Neural progenitor cell (in vitro differentiated cells): ENCODE measurements around the gene IQSEC3. TPM values are rescaled to one million over a fixed set of nuclear protein-coding genes. Genes with fewer than 3 reads are reported as not detected.
"Not testable (repeated sequence)": the region's sequence is repeated elsewhere in the genome, so short reads cannot be mapped to it uniquely, and the experiment has no call there.

Experiments
- DNase-seq: peaks from one replicate; pipeline ENCODE4 v3.0.0-alpha.2; 2016; ENCODE audit warnings: low spot score
- H2AFZ ChIP-seq: fragments of 200-600 bp; sonication (generic); replicated peaks from 2 replicates; pipeline ENCODE4 v1.6.1; 2016; ENCODE audit warnings: antibody characterized with exemption
- H3F3A ChIP-seq: fragments of 200-600 bp; sonication (generic); 2 replicates; pipeline ENCODE4 v1.6.1; 2016; ENCODE audit warnings: antibody characterized with exemption, low read depth
- H3K27ac ChIP-seq: fragments of 200-600 bp; sonication (generic); 2 replicates; pipeline ENCODE4 v1.5.1; 2016; ENCODE audit warnings: mild to moderate bottlenecking
- H3K27me3 ChIP-seq: fragments of 200-600 bp; sonication (generic); 2 replicates; pipeline ENCODE4 v1.6.1; 2016; ENCODE audit warnings: mild to moderate bottlenecking, moderate library complexity
- H3K36me3 ChIP-seq: fragments of 200-600 bp; sonication (generic); 2 replicates; pipeline ENCODE4 v1.5.1; 2016
- H3K4me1 ChIP-seq: fragments of 200-600 bp; sonication (generic); 2 replicates; pipeline ENCODE4 v1.6.1; 2016; ENCODE audit warnings: mixed run types
- H3K4me2 ChIP-seq: fragments of 200-600 bp; sonication (generic); 2 replicates; pipeline ENCODE4 v1.6.1; 2016
- H3K4me3 ChIP-seq: fragments of 200-600 bp; sonication (generic); 2 replicates; pipeline ENCODE4 v1.5.1; 2016
- H3K79me2 ChIP-seq: fragments of 200-600 bp; sonication (generic); 2 replicates; pipeline ENCODE4 v1.6.1; 2016; ENCODE audit warnings: low read depth
- H3K9ac ChIP-seq: fragments of 200-600 bp; sonication (generic); 2 replicates; pipeline ENCODE4 v1.6.1; 2016
- H3K9me3 ChIP-seq: fragments of 200-600 bp; sonication (generic); 2 replicates; pipeline ENCODE4 v1.5.1; 2016; ENCODE audit warnings: low read depth
- H4K20me1 ChIP-seq: fragments of 200-600 bp; sonication (generic); 2 replicates; pipeline ENCODE4 v1.6.1; 2016; ENCODE audit warnings: low read depth
- H3K27ac Mint-ChIP-seq: 3 replicates; pipeline ENCODE4 v1.8.0; 2021; ENCODE audit warnings: mixed read lengths
- H3K27me3 Mint-ChIP-seq: 2 replicates; pipeline ENCODE4 v1.8.0; 2022; ENCODE audit warnings: low read depth, mild to moderate bottlenecking, inconsistent platforms, moderate library complexity, mixed read lengths; ENCODE audit not compliant: insufficient read depth
- H3K36me3 Mint-ChIP-seq: 3 replicates; pipeline ENCODE4 v1.8.0; 2021; ENCODE audit warnings: mixed read lengths
- H3K4me1 Mint-ChIP-seq: 3 replicates; pipeline ENCODE4 v1.8.0; 2021; ENCODE audit warnings: mixed read lengths
- H3K4me3 Mint-ChIP-seq: 3 replicates; pipeline ENCODE4 v1.8.0; 2021; ENCODE audit warnings: mild to moderate bottlenecking, moderate library complexity, mixed read lengths
- H3K9me3 Mint-ChIP-seq: 3 replicates; pipeline ENCODE4 v1.8.0; 2020; ENCODE audit warnings: mixed read lengths
- CTCF ChIP-seq: fragments of 200-600 bp; sonication (generic); IDR thresholded peaks from 2 replicates; pipeline ENCODE4 v1.5.1; 2017; ENCODE audit warnings: antibody characterized with exemption, mild to moderate bottlenecking
- EZH2 ChIP-seq: fragments of 200-600 bp; sonication (generic); IDR thresholded peaks from 2 replicates; pipeline ENCODE4 v1.6.1; 2017; ENCODE audit warnings: antibody characterized with exemption, mild to moderate bottlenecking, moderate library complexity
- EZH2phosphoT487 ChIP-seq: fragments of 200-600 bp; sonication (generic); IDR thresholded peaks from 2 replicates; pipeline ENCODE4 v1.6.1; 2017; ENCODE audit warnings: antibody characterized with exemption
- total RNA-seq: library from RNA; depleted of rRNA; stranded (reverse); fragments of >200 nt; gene quantifications from 2 replicates; pipeline ENCODE4 v1.2.3, GENCODE V29; 2015; ENCODE audit warnings: low replicate concordance

IQSEC3 gene
- total RNA-seq, 1 donor from 2014 or later: 0.09 TPM

GRCh38 chr12:56683-57346 lies 9.8 kb upstream of the IQSEC3 start:
- peaks cover 34% of the 10 kb centered on the region for H3K27me3 Mint-ChIP-seq
- H3K27ac ChIP-seq: no peak overlapping the region
- H3K9me3 ChIP-seq: peaks cover 5% of the 10 kb centered on the region
- H3K4me1 Mint-ChIP-seq: peaks cover 20% of the 10 kb centered on the region
- H3K36me3 ChIP-seq: no peaks in the 10 kb centered on the region
- no peak overlapping the region for H3K9ac ChIP-seq
- no peaks in the 10 kb centered on the region for H3K79me2 ChIP-seq
- H4K20me1 ChIP-seq: no peaks in the 10 kb centered on the region
- no peak overlapping the region for H3K4me2 ChIP-seq
- H3K27me3 ChIP-seq: peaks cover 27% of the 10 kb centered on the region
- H3K27ac Mint-ChIP-seq: no peak overlapping the region
- no peaks in the 10 kb centered on the region for H3K36me3 Mint-ChIP-seq
- peaks cover 12% of the 10 kb centered on the region for H3K9me3 Mint-ChIP-seq
- no peak overlapping the region for H3K4me3 Mint-ChIP-seq
- no peak overlapping the region for H3K4me3 ChIP-seq
- peak; percentile 37 for DNase-seq
- H3F3A ChIP-seq: no peaks in the 10 kb centered on the region
- H2AFZ ChIP-seq: peak overlapping the region; percentile 40
- TF ChIP-seq EZH2: no peak
- peaks cover 20% of the 10 kb centered on the region for H3K4me1 ChIP-seq

- H3K4me3 Mint-ChIP-seq: no peak overlapping the region
- Histone ChIP-seq H3K36me3 (no peaks in the 10 kb centered on the region), H3K79me2 (no peaks in the 10 kb centered on the region), H3K9ac (no peak overlapping the region), H3K4me2 (no peak overlapping the region), H3K27me3 (peaks cover 27% of the 10 kb centered on the region), H3K4me3 (no peak overlapping the region), H3K4me1 (peaks cover 20% of the 10 kb centered on the region), H3K9me3 (peaks cover 5% of the 10 kb centered on the region), H4K20me1 (no peaks in the 10 kb centered on the region), H2AFZ (peak overlapping the region; percentile 40), H3F3A (no peaks in the 10 kb centered on the region), H3K27ac (no peak overlapping the region)
- H3K4me1 Mint-ChIP-seq: peaks cover 20% of the 10 kb centered on the region
- peaks cover 31% of the 10 kb centered on the region for H3K27me3 Mint-ChIP-seq
- DNase-seq: no peak
- no peak overlapping the region for H3K27ac Mint-ChIP-seq
- peaks cover 12% of the 10 kb centered on the region for H3K9me3 Mint-ChIP-seq
- H3K36me3 Mint-ChIP-seq: no peaks in the 10 kb centered on the region
- TF ChIP-seq CTCF (no peak), EZH2 (no peak), EZH2phosphoT487 (no peak)
Observed at GRCh38 chr12:57539-57938, 9.0 kb upstream of the IQSEC3 start.

- DNase-seq: no peak
- peaks cover 27% of the 10 kb centered on the region for H3K27me3 ChIP-seq
- H3K27ac ChIP-seq: no peak overlapping the region
- TF ChIP-seq CTCF (no peak), EZH2phosphoT487 (no peak), EZH2 (no peak)
- no peak overlapping the region for H3K9ac ChIP-seq
- no peaks in the 10 kb centered on the region for H3K79me2 ChIP-seq
- no peaks in the 10 kb centered on the region for H3F3A ChIP-seq
- H3K4me1 ChIP-seq: peaks cover 12% of the 10 kb centered on the region
- H3K4me3 ChIP-seq: no peak overlapping the region
- peaks cover 14% of the 10 kb centered on the region for H3K4me1 Mint-ChIP-seq
- H3K4me2 ChIP-seq: no peak overlapping the region
- no peaks in the 10 kb centered on the region for H4K20me1 ChIP-seq
- H3K27ac Mint-ChIP-seq: no peak overlapping the region
- H3K4me3 Mint-ChIP-seq: no peak overlapping the region
- no peaks in the 10 kb centered on the region for H3K36me3 Mint-ChIP-seq
- no peak overlapping the region for H2AFZ ChIP-seq
- peaks cover 12% of the 10 kb centered on the region for H3K9me3 Mint-ChIP-seq
- peaks cover 27% of the 10 kb centered on the region for H3K27me3 Mint-ChIP-seq
- H3K9me3 ChIP-seq: peaks cover 5% of the 10 kb centered on the region
- H3K36me3 ChIP-seq: no peaks in the 10 kb centered on the region
Observed at GRCh38 chr12:58832-59231, 7.7 kb upstream of the IQSEC3 start.

GRCh38 chr12:61845-62244 lies 4.7 kb upstream of the IQSEC3 start:
- not testable (repeated sequence) for H3K36me3 Mint-ChIP-seq, H3F3A ChIP-seq, H3K4me3 Mint-ChIP-seq, H3K9ac ChIP-seq, H3K4me2 ChIP-seq, H3K36me3 ChIP-seq, H3K27ac ChIP-seq, H3K4me3 ChIP-seq, H2AFZ ChIP-seq, H3K27ac Mint-ChIP-seq, H3K79me2 ChIP-seq, H3K4me1 ChIP-seq, DNase-seq, H4K20me1 ChIP-seq, H3K9me3 ChIP-seq
- Mint-ChIP-seq H3K4me1 (peaks cover 11% of the 10 kb centered on the region), H3K27me3 (peaks cover 25% of the 10 kb centered on the region), H3K9me3 (peaks cover 11% of the 10 kb centered on the region)
- peaks cover 31% of the 10 kb centered on the region for H3K27me3 ChIP-seq

- H3K27me3 ChIP-seq: peaks cover 53% of the 10 kb centered on the region
- H3K4me1 Mint-ChIP-seq, H3K9me3 ChIP-seq, H2AFZ ChIP-seq, H3K4me3 Mint-ChIP-seq, H3K36me3 ChIP-seq, H3K79me2 ChIP-seq, H3K9ac ChIP-seq, H3K9me3 Mint-ChIP-seq, H3F3A ChIP-seq, H3K27ac ChIP-seq, H3K27ac Mint-ChIP-seq, H3K36me3 Mint-ChIP-seq, H3K4me1 ChIP-seq, DNase-seq, H4K20me1 ChIP-seq: not testable (repeated sequence)
- peak overlapping the region; percentile 43 for H3K4me3 ChIP-seq
- peak overlapping the region; percentile 69 for H3K4me2 ChIP-seq
- peaks cover 26% of the 10 kb centered on the region for H3K27me3 Mint-ChIP-seq
Observed at GRCh38 chr12:65491-66063, 990 bp upstream of the IQSEC3 start.

- H3F3A ChIP-seq, H3K9me3 Mint-ChIP-seq, H3K4me1 Mint-ChIP-seq, H3K27ac ChIP-seq, H3K79me2 ChIP-seq, H3K9me3 ChIP-seq, H3K9ac ChIP-seq, H3K27ac Mint-ChIP-seq, H3K4me1 ChIP-seq, H4K20me1 ChIP-seq, H3K4me3 Mint-ChIP-seq, H2AFZ ChIP-seq, H3K36me3 Mint-ChIP-seq, H3K36me3 ChIP-seq: not testable (repeated sequence)
- DNase-seq: peak; percentile 94
- H3K4me3 ChIP-seq: peak overlapping the region; percentile 43
- peaks cover 26% of the 10 kb centered on the region for H3K27me3 Mint-ChIP-seq
- H3K27me3 ChIP-seq: peaks cover 61% of the 10 kb centered on the region
- H3K4me2 ChIP-seq: peak overlapping the region; percentile 69
Observed at GRCh38 chr12:66782-67504, 376 bp downstream of the IQSEC3 start.
